Measurements from ENCODE around the gene PERM1. TPM values are rescaled to one million over a fixed set of nuclear protein-coding genes. Genes with fewer than 3 reads are reported as not detected.
A peak's percentile ranks its signal among the peaks of the same experiment; 100 is the strongest.
"Not testable (repeated sequence)": the region's sequence is repeated elsewhere in the genome, so short reads cannot be mapped to it uniquely, and the experiment has no call there.

PERM1 gene
- total RNA-seq, 1 experiment from 2014 or later = not detected

- no peak for TF ChIP-seq TCF7 (CRISPR knock-in tag; IDR thresholded peaks at IDR 0.05; ENCODE audit: low read depth)
Measured at GRCh38 chr1:1013922-1014648, 32.2 kb upstream of the PERM1 start (continued).

GRCh38 chr1:1013105-1013921 is 31.4 kb upstream of the PERM1 start, which contains the start of gene ISG15:
Gene ISG15 (plus strand): TSS chr1:1013497. CDS start chr1:1013574, 77 bp downstream.
- ATAC-seq = peak; percentile 78
- Mint-ChIP-seq H3K4me1 (peaks cover 29% of the 10 kb centered on the region), H3K27me3 (ENCODE audit: low read depth) (peaks cover 48% of the 10 kb centered on the region), H3K9me3 (peaks cover 8% of the 10 kb centered on the region), H3K36me3 (no peaks in the 10 kb centered on the region), H3K27ac (peak within 1 kb of the TSS; percentile 95), H3K4me3 (peak within 1 kb of the TSS; percentile 78)
- ChIA-PET CTCF (interaction anchor here (0.7 to 3.6 kb wide), 13 partner anchors 8 to 237 kb away, joined by 3 to 36 read pairs (median 5); partner anchors contain the start of genes HES4 and PERM1), POLR2A (interaction anchor here (0.6 to 2.7 kb wide), 8 partner anchors 9 to 297 kb away, joined by 3 to 10 read pairs (median 3); no protein-coding TSS in a partner anchor)
- TF ChIP-seq TCF7 (CRISPR knock-in tag; IDR thresholded peaks at IDR 0.05; ENCODE audit: low read depth) (0 out of 2 replicates have a peak, but pooled peaks have one; percentile 50), IRF2 (CRISPR knock-in tag; IDR thresholded peaks at IDR 0.05; ENCODE audit: borderline replicate concordance, low read depth) (0 out of 2 replicates have a peak, but pooled peaks have one; percentile 90), FOXK1 (CRISPR knock-in tag; IDR thresholded peaks at IDR 0.05) (peak; percentile 17; the same call in 1 of the 2 replicates), IRF1 (CRISPR knock-in tag; IDR thresholded peaks at IDR 0.05) (peak; percentile 96), SMAD3 (CRISPR knock-in tag; IDR thresholded peaks at IDR 0.05; ENCODE audit: borderline replicate concordance) (no peak), ZBTB43 (CRISPR knock-in tag; IDR thresholded peaks at IDR 0.05) (0 out of 2 replicates have a peak, but pooled peaks have one; percentile 19), ETV6 (CRISPR knock-in tag; IDR thresholded peaks at IDR 0.05) (0 out of 2 replicates have a peak, but pooled peaks have one; percentile 29), MAX (CRISPR knock-in tag; IDR thresholded peaks at IDR 0.05) (peak; percentile 40), MYBL2 (CRISPR knock-in tag; IDR thresholded peaks at IDR 0.05) (no peak), SP1 (CRISPR knock-in tag; conservative IDR thresholded peaks at IDR 0.05) (0 out of 2 replicates have a peak, but pooled peaks have one; percentile 35), AFF4 (CRISPR knock-in tag; IDR thresholded peaks at IDR 0.05; ENCODE audit: borderline replicate concordance) (no peak)
- DNase-seq (ENCODE audit: low spot score) = peak; percentile 88

DNA sequence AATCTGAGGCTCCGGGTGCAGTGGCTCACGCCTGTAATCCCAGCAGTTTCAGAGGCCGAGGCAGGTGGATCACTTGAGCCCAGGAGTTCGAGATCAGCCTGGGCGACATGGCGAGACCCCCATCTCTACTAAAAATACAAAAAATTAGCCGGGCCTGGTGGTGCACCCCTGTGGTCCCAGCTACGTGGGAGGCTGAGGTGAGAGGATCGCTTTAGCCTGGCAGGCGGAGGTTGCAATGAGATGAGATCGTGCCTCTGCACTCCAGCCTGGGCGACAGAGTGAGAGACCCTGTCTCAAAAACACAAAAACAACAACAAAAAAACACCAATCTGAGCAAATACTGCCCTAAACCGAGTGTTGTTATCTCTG is 30.8 kb upstream of the PERM1 start:
- H3K9me3 Mint-ChIP-seq = not testable (repeated sequence)

More for the DNA sequence above, 30.8 kb upstream of the PERM1 start:
- peak overlapping the region; percentile 95 for H3K27ac Mint-ChIP-seq
- H3K4me3 Mint-ChIP-seq = peak overlapping the region; percentile 78
- H3K27me3 Mint-ChIP-seq (ENCODE audit: low read depth) = peaks cover 52% of the 10 kb centered on the region
- ChIA-PET POLR2A (interaction anchor here (0.6 to 2.7 kb wide), 3 partner anchors 12 to 27 kb away, joined by 3 to 8 read pairs (median 3); no protein-coding TSS in a partner anchor), CTCF (interaction anchor here (1.4 to 3.6 kb wide), 5 partner anchors 10 to 51 kb away, joined by 5 to 36 read pairs (median 18); partner anchors contain the start of gene PERM1)
- DNase-seq (ENCODE audit: low spot score); ATAC-seq; H3K36me3 Mint-ChIP-seq: not testable (repeated sequence)
- H3K4me1 Mint-ChIP-seq = peaks cover 29% of the 10 kb centered on the region

All from WTC11 (cell line).